ENCODE measurements around the gene KNCN.

DNA sequence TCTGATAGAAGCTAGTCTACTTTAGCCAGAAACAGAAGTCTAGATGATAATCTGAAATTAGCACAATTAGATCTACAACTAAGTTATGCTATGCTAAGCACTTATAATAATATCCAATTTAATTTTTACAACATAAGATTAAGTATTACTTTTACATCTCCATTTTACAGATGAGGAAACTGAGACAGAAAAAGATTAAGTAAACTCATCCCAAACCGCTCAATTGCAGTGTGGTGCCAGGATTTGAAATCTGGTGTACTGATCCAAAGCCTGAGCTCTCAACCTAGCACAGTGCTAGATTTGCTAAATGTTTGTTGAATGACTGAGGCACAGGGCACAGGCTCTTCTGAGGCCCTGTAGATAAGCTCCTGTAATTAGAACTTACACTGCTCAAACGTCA lies 13.8 kb downstream of the KNCN start:
- TF ChIP-seq, protein P1, sequence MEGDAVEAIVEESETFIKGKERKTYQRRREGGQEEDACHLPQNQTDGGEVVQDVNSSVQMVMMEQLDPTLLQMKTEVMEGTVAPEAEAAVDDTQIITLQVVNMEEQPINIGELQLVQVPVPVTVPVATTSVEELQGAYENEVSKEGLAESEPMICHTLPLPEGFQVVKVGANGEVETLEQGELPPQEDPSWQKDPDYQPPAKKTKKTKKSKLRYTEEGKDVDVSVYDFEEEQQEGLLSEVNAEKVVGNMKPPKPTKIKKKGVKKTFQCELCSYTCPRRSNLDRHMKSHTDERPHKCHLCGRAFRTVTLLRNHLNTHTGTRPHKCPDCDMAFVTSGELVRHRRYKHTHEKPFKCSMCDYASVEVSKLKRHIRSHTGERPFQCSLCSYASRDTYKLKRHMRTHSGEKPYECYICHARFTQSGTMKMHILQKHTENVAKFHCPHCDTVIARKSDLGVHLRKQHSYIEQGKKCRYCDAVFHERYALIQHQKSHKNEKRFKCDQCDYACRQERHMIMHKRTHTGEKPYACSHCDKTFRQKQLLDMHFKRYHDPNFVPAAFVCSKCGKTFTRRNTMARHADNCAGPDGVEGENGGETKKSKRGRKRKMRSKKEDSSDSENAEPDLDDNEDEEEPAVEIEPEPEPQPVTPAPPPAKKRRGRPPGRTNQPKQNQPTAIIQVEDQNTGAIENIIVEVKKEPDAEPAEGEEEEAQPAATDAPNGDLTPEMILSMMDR (IDR thresholded peaks at IDR 0.05), result no peak
- TF ChIP-seq EZH2 (IDR thresholded peaks at IDR 0.05; ENCODE audit: borderline replicate concordance, insufficient read depth, low read depth, low read length, poor library complexity, severe bottlenecking), result no peak
